ENCODE results near the gene SSPN. TPM values are rescaled to one million over a fixed set of nuclear protein-coding genes. Genes with fewer than 3 reads are reported as not detected.

The SSPN gene
- total RNA-seq, 1 experiment from 2014 or later, result 10.4 TPM

GRCh38 chr12:26246483-26247164 lies 51.3 kb downstream of the SSPN start:
- peaks cover 27% of the 10 kb centered on the region for H3F3A ChIP-seq (ENCODE audit: insufficient read depth, low read depth)
- intact Hi-C loops (cut with micrococcal nuclease; ENCODE audit: unreplicated experiment), result loop anchor here (1.0 to 5.0 kb wide), 6 partner anchors 28 to 120 kb away; partner anchors contain the start of gene SSPN
- peaks cover 6% of the 10 kb centered on the region; the same call in 1 of the 2 replicates for H3K9me3 ChIP-seq (ENCODE audit: insufficient read depth, low read depth)
- no peaks in the 10 kb centered on the region for H4K20me1 ChIP-seq (ENCODE audit: insufficient read depth)
- peak; percentile 95 to 99 for DNase-seq
- TF ChIP-seq CTCF (conservative IDR thresholded peaks at IDR 0.05) (no peak), EZH2 (IDR thresholded peaks at IDR 0.05; ENCODE audit: low read depth) (no peak)
- ChIA-PET POLR2A (ENCODE audit: unreplicated experiment) (interaction anchor here (0.5 to 1.1 kb wide), 10 partner anchors 25 to 200 kb away, joined by 3 to 9 read pairs (median 4); partner anchors contain the start of gene BHLHE41), CTCF (interaction anchor here (0.7 to 1.6 kb wide), 6 partner anchors 27 to 245 kb away, joined by 3 to 6 read pairs (median 4); partner anchors contain the start of gene BHLHE41)
- H2AFZ ChIP-seq, result peak overlapping the region; percentile 25; the same call in 1 of the 2 replicates
- H3K4me1 ChIP-seq (replicated peaks; ENCODE audit: insufficient read depth), result peaks cover 71% of the 10 kb centered on the region
- no peaks in the 10 kb centered on the region for H3K27me3 ChIP-seq (ENCODE audit: insufficient read depth, low read depth)
- TSS peak; percentile 92 for BruUV-seq (replicated peaks)
- H3K9me2 ChIP-seq (ENCODE audit: insufficient read depth), result no peaks in the 10 kb centered on the region
- H3K36me3 ChIP-seq (ENCODE audit: low read depth), result peaks cover 7% of the 10 kb centered on the region; the same call in 1 of the 2 replicates
- peak overlapping the region; percentile 10; the same call in 1 of the 2 replicates for H3K4me3 ChIP-seq
- H3K27ac ChIP-seq, result peak overlapping the region; percentile 96
- peak overlapping the region; percentile 71 for H3K4me2 ChIP-seq
- no peaks in the 10 kb centered on the region for H3K79me2 ChIP-seq (ENCODE audit: low read depth)

GRCh38 chr12:26247873-26248272 lies 52.5 kb downstream of the SSPN start:
- CTCF ChIA-PET, result no interaction called here

More at GRCh38 chr12:26247873-26248272, 52.5 kb downstream of the SSPN start:
- H3K36me3 ChIP-seq (ENCODE audit: low read depth), result peaks cover 7% of the 10 kb centered on the region; the same call in 1 of the 2 replicates
- H3F3A ChIP-seq (ENCODE audit: insufficient read depth, low read depth), result peaks cover 27% of the 10 kb centered on the region
- H3K79me2 ChIP-seq (ENCODE audit: low read depth), result no peaks in the 10 kb centered on the region
- H3K4me2 ChIP-seq, result peak overlapping the region; percentile 71
- no peak for DNase-seq
- intact Hi-C loops (cut with micrococcal nuclease; ENCODE audit: unreplicated experiment), result loop anchor here (2.0 to 5.0 kb wide), 4 partner anchors 51 to 95 kb away; partner anchors contain the start of gene SSPN
- H4K20me1 ChIP-seq (ENCODE audit: insufficient read depth), result no peaks in the 10 kb centered on the region
- peaks cover 6% of the 10 kb centered on the region; the same call in 1 of the 2 replicates for H3K9me3 ChIP-seq (ENCODE audit: insufficient read depth, low read depth)
- no peaks in the 10 kb centered on the region for H3K9me2 ChIP-seq (ENCODE audit: insufficient read depth)
- no TSS peak for BruUV-seq (replicated peaks)
- peak overlapping the region; percentile 66; the same call in 1 of the 2 replicates for H2AFZ ChIP-seq
- TF ChIP-seq CTCF (conservative IDR thresholded peaks at IDR 0.05) (no peak), EZH2 (IDR thresholded peaks at IDR 0.05; ENCODE audit: low read depth) (no peak)
- POLR2A ChIA-PET (ENCODE audit: unreplicated experiment), result no interaction called here
- no peaks in the 10 kb centered on the region for H3K27me3 ChIP-seq (ENCODE audit: insufficient read depth, low read depth)
- H3K4me3 ChIP-seq, result 0 out of 2 replicates have a peak overlapping the region, but pooled peaks have one; percentile 10
- H3K27ac ChIP-seq, result peak overlapping the region; percentile 96
- peaks cover 59% of the 10 kb centered on the region for H3K4me1 ChIP-seq (replicated peaks; ENCODE audit: insufficient read depth)

Data from PC-9 (cell line).